Measurements from ENCODE around the gene MATN1. TPM values are rescaled to one million over a fixed set of nuclear protein-coding genes. Genes with fewer than 3 reads are reported as not detected.
A peak's percentile ranks its signal among the peaks of the same experiment; 100 is the strongest.

Gene MATN1
- total RNA-seq, 1 donor from 2014 or later, result 0.47 TPM

DNA sequence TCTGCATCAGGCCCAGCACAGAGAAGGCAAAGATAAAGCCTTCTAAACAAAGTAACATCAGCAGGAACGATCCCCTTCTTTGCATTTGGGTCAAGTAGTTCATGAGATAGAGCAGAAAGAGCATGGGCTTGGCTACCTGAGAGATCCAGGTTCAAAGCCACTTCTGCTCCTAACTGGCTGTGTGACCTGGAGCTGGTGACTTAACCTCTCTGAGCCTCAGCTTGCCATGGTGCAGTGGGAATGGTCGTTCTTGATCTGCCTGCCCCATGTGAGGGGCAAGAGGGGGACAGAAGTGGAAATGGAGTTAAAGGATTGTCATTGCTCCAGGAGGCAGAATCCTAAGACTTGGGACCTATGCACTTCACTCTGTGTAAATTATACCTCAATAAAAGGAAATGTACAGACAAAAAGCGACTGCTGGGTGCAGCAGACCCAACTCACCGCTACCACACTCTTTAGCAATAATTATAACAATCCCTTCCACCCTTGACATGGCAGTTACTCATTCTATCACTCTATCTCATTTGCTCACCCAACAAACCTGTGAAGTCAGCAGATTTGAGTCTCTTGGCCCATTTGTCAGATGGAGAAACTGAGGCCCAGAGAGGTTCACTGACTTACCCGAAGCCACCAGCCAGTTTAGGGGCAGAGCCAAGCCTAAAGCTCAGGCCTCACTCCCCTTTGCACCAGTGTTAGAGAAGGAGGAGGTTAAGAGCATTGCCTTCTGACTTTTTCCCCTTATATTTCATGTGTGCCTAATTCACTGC lies 1.5 kb upstream of the MATN1 start:
- TF ChIP-seq, protein P1, sequence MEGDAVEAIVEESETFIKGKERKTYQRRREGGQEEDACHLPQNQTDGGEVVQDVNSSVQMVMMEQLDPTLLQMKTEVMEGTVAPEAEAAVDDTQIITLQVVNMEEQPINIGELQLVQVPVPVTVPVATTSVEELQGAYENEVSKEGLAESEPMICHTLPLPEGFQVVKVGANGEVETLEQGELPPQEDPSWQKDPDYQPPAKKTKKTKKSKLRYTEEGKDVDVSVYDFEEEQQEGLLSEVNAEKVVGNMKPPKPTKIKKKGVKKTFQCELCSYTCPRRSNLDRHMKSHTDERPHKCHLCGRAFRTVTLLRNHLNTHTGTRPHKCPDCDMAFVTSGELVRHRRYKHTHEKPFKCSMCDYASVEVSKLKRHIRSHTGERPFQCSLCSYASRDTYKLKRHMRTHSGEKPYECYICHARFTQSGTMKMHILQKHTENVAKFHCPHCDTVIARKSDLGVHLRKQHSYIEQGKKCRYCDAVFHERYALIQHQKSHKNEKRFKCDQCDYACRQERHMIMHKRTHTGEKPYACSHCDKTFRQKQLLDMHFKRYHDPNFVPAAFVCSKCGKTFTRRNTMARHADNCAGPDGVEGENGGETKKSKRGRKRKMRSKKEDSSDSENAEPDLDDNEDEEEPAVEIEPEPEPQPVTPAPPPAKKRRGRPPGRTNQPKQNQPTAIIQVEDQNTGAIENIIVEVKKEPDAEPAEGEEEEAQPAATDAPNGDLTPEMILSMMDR (IDR thresholded peaks at IDR 0.05), result no peak
- Mint-ChIP-seq H3K27me3 (ENCODE audit: low read depth) (no peaks in the 10 kb centered on the region), H3K9me3 (ENCODE audit: low read depth) (no peaks in the 10 kb centered on the region), H3K27ac (ENCODE audit: unreplicated experiment) (no peak overlapping the region), H3K4me1 (ENCODE audit: low read depth) (peaks cover 8% of the 10 kb centered on the region), H3K4me3 (ENCODE audit: unreplicated experiment) (no peak overlapping the region), H3K36me3 (ENCODE audit: low read depth) (peaks cover 4% of the 10 kb centered on the region)
- no peak for DNase-seq (ENCODE audit: low spot score)

DNA sequence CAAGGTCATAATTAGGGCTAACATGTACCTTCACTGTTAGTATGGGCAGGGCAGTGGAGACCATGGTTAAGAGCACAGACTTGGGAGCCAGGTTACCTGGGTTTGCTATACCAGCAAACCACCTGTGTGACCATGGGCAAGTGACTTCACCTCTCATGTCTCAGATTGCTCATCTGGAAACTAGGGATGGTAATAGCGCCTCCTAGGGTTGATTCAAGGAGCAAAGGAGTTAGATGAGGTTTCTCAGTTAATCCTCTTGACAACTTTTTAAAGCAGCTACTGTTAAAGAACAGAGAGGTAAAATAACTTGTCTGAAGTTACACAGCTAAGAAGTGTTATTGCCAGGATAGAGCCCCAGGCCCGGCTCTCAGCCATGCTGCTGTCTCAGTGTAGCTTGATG lies 790 bp upstream of the MATN1 start:
- no peak for DNase-seq (ENCODE audit: low spot score)
- TF ChIP-seq, protein P1 (IDR thresholded peaks at IDR 0.05), result peak; percentile 61
- Mint-ChIP-seq H3K27me3 (ENCODE audit: low read depth) (no peaks in the 10 kb centered on the region), H3K9me3 (ENCODE audit: low read depth) (no peaks in the 10 kb centered on the region), H3K27ac (ENCODE audit: unreplicated experiment) (no peak overlapping the region), H3K4me1 (ENCODE audit: low read depth) (peaks cover 14% of the 10 kb centered on the region), H3K36me3 (ENCODE audit: low read depth) (peaks cover 4% of the 10 kb centered on the region), H3K4me3 (ENCODE audit: unreplicated experiment) (no peak overlapping the region)

DNA sequence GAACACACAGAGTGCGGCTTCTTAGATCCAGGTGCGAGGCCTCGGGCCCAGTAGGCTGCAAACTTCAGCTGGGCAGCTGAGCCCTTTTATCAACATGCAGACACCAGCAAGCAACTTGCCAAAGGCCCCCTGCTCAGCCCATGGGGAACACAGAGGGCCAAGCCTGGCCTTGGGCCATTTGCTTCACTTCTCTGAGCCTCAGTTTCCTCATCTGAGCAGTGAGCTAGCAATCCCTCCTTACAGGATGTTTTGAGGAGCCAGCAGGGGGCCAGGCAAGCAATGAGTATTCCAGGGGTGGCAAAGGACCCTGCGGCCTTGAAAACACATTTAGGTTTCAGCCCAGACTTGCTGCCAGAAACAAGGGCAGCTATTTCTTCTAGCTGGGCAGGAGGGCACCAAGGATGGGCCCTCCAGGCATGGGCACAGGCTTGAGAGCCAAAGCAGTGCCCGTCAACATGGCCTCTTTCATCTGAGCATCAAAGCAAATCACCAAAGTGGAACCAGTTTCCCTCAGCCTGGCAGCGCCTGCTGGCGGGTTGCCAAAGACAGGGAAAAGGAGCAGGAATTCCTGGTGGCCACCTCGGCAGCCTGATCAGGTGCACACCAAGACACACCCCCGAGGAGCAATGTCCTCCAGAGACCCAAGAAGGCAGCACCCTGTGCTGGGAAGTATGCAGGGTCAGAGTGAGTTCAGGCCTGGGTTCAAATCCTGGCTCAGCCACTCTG lies 1.4 kb downstream of the MATN1 start:
- Mint-ChIP-seq H3K27me3 (ENCODE audit: low read depth) (no peaks in the 10 kb centered on the region), H3K36me3 (ENCODE audit: low read depth) (peaks cover 4% of the 10 kb centered on the region), H3K9me3 (ENCODE audit: low read depth) (no peaks in the 10 kb centered on the region), H3K4me3 (ENCODE audit: unreplicated experiment) (no peak overlapping the region), H3K4me1 (ENCODE audit: low read depth) (peaks cover 9% of the 10 kb centered on the region), H3K27ac (ENCODE audit: unreplicated experiment) (no peak overlapping the region)
- TF ChIP-seq, protein P1 (IDR thresholded peaks at IDR 0.05), result peak; percentile 10
- DNase-seq (ENCODE audit: low spot score), result no peak

GRCh38 chr1:30721341-30721793 lies 2.0 kb downstream of the MATN1 start:
- Mint-ChIP-seq H3K27me3 (ENCODE audit: low read depth) (no peaks in the 10 kb centered on the region), H3K9me3 (ENCODE audit: low read depth) (no peaks in the 10 kb centered on the region), H3K27ac (ENCODE audit: unreplicated experiment) (no peak overlapping the region), H3K4me3 (ENCODE audit: unreplicated experiment) (no peak overlapping the region), H3K4me1 (ENCODE audit: low read depth) (peaks cover 9% of the 10 kb centered on the region), H3K36me3 (ENCODE audit: low read depth) (peaks cover 4% of the 10 kb centered on the region)
- no peak for DNase-seq (ENCODE audit: low spot score)
- TF ChIP-seq, protein P1 (IDR thresholded peaks at IDR 0.05), result no peak
